IMR-90 (cell line): ENCODE measurements around the gene RAB40A. TPM values are rescaled to one million over a fixed set of nuclear protein-coding genes. Genes with fewer than 3 reads are reported as not detected.

Experiments used
- ATAC-seq: fragments of 200-7000 bp; cut with Tn5 transposase; 2 replicates; pipeline ENCODE4 v1.9.1; 2020; ENCODE audit warnings: low read depth, mild to moderate bottlenecking, moderate library complexity
- BruUV-seq: library from RNA; stranded (reverse); fragments of 400-500 nt; replicated peaks from 2 replicates; lab custom pipeline; 2021; lab: Mats Ljungman, UMichigan
- CTCF ChIA-PET: fragments of 300-600 bp; formaldehyde crosslinking; extraction: SDS; loops from one replicate; lab custom pipeline; 2021; ENCODE audit warnings: antibody characterized with exemption; lab: Yijun Ruan, JAX
- POLR2A ChIA-PET: fragments of 300-600 bp; sonication (Branson Sonifier 250); formaldehyde crosslinking; loops from one replicate; lab custom pipeline; 2022; ENCODE audit warnings: antibody characterized with exemption; ENCODE audit not compliant: unreplicated experiment; lab: Charles Lee
- DNase-seq: peaks from one replicate; pipeline ENCODE4 v3.0.0; 2013
- H2AFZ ChIP-seq: replicated peaks from 2 replicates; pipeline ENCODE3; 2013; ENCODE audit warnings: low read length, mild to moderate bottlenecking; ENCODE audit not compliant: poor library complexity
- H2AK5ac ChIP-seq: 2 replicates; pipeline ENCODE4 v1.6.1; 2013; ENCODE audit warnings: low read depth, low read length, inconsistent platforms
- H2AK9ac ChIP-seq: replicated peaks from 2 replicates; pipeline ENCODE3; 2013; ENCODE audit warnings: mild to moderate bottlenecking, low read depth, low read length, moderate library complexity; ENCODE audit not compliant: poor library complexity
- H2BK120ac ChIP-seq: 2 replicates; pipeline ENCODE4 v1.6.1; 2013; ENCODE audit warnings: low read depth, low read length, inconsistent platforms
- H2BK15ac ChIP-seq: 3 replicates; pipeline ENCODE4 v1.6.1; 2013; ENCODE audit warnings: low read depth, low read length, inconsistent platforms
- H2BK20ac ChIP-seq: 2 replicates; pipeline ENCODE4 v1.6.1; 2013; ENCODE audit warnings: low read depth, mild to moderate bottlenecking, inconsistent platforms, low read length, moderate library complexity
- H2BK5ac ChIP-seq: 2 replicates; pipeline ENCODE4 v1.6.1; 2013; ENCODE audit warnings: mild to moderate bottlenecking, low read depth, low read length, inconsistent platforms; ENCODE audit not compliant: poor library complexity, severe bottlenecking
- H3K14ac ChIP-seq: replicated peaks from 2 replicates; pipeline ENCODE4 v1.6.1; 2013; ENCODE audit warnings: low read depth, low read length, inconsistent platforms
- H3K18ac ChIP-seq: 2 replicates; pipeline ENCODE4 v1.6.1; 2013; ENCODE audit warnings: low read depth, low read length, control low read depth
- H3K23ac ChIP-seq: 2 replicates; pipeline ENCODE4 v1.6.1; 2013; ENCODE audit warnings: low read depth, low read length, inconsistent platforms
- H3K27ac ChIP-seq: 2 replicates; pipeline ENCODE4 v1.5.1; 2013; ENCODE audit warnings: mild to moderate bottlenecking, control low read depth, low read length; ENCODE audit not compliant: insufficient read depth
- H3K27me3 ChIP-seq: 2 replicates; pipeline ENCODE4 v1.6.1; 2013; ENCODE audit warnings: low read length; ENCODE audit not compliant: control insufficient read depth, insufficient read depth
- H3K36me3 ChIP-seq: 2 replicates; pipeline ENCODE4 v1.6.1; 2013; ENCODE audit warnings: low read length, mixed read lengths; ENCODE audit not compliant: control insufficient read depth, insufficient read depth
- H3K4ac ChIP-seq: 2 replicates; pipeline ENCODE4 v1.6.1; 2013; ENCODE audit warnings: low read depth, low read length, inconsistent platforms
- H3K4me1 ChIP-seq: 2 replicates; pipeline ENCODE4 v1.6.1; 2013; ENCODE audit warnings: low read length, mixed read lengths; ENCODE audit not compliant: control insufficient read depth, insufficient read depth
- H3K4me2 ChIP-seq: 2 replicates; pipeline ENCODE4 v1.6.1; 2013; ENCODE audit warnings: low read depth, mild to moderate bottlenecking, control low read depth, low read length, moderate library complexity
- H3K4me3 ChIP-seq: 2 replicates; pipeline ENCODE4 v1.5.1; 2013; ENCODE audit warnings: low read depth, mild to moderate bottlenecking, control low read depth, low read length, moderate library complexity; ENCODE audit not compliant: insufficient read depth
- H3K56ac ChIP-seq: 2 replicates; pipeline ENCODE4 v1.6.1; 2013; ENCODE audit warnings: low read length, inconsistent platforms; ENCODE audit not compliant: insufficient read depth; ENCODE audit errors: extremely low read depth
- H3K79me1 ChIP-seq, 2 experiments: 2 replicates each; pipeline ENCODE4 v1.6.1; 2013; ENCODE audit warnings: low read length in 2 of 2, inconsistent platforms in 1 of 2, low read depth in 1 of 2
- H3K9ac ChIP-seq: 2 replicates; pipeline ENCODE4 v1.6.1; 2013; ENCODE audit warnings: low read depth, low read length, control low read depth
- H3K9me1 ChIP-seq: 2 replicates; pipeline ENCODE4 v1.6.1; 2013; ENCODE audit warnings: low read length, inconsistent platforms; ENCODE audit not compliant: insufficient read depth
- H3K9me3 ChIP-seq: 2 replicates; pipeline ENCODE4 v1.6.1; 2013; ENCODE audit warnings: low read length; ENCODE audit not compliant: control insufficient read depth, insufficient read depth
- H4K20me1 ChIP-seq: 2 replicates; pipeline ENCODE4 v1.6.1; 2013; ENCODE audit warnings: low read length, inconsistent platforms; ENCODE audit not compliant: insufficient read depth
- H4K5ac ChIP-seq: 2 replicates; pipeline ENCODE4 v1.6.1; 2013; ENCODE audit warnings: mild to moderate bottlenecking, low read depth, low read length, control low read depth
- H4K8ac ChIP-seq, 2 experiments: 2 replicates each; pipeline ENCODE4 v1.6.1; 2013; ENCODE audit warnings: low read depth in 2 of 2, low read length in 2 of 2, control low read depth in 1 of 2, inconsistent platforms in 1 of 2
- H4K91ac ChIP-seq: 2 replicates; pipeline ENCODE4 v1.6.1; 2013; ENCODE audit warnings: low read depth, low read length, inconsistent platforms; ENCODE audit not compliant: insufficient read depth
- BHLHE40 ChIP-seq: fragments of 150-350 bp; IDR thresholded peaks from 2 replicates; pipeline ENCODE4 v1.6.1; 2016; ENCODE audit warnings: mild to moderate bottlenecking, low read depth, low read length
- CEBPB ChIP-seq: IDR thresholded peaks from 2 replicates; pipeline ENCODE4 v1.6.1; 2012; ENCODE audit warnings: low read depth, low read length, improper control_type of control experiment
- CHD1 ChIP-seq: IDR thresholded peaks from 2 replicates; pipeline ENCODE4 v1.6.1; 2012; ENCODE audit warnings: low read depth, low read length, improper control_type of control experiment
- ELK1 ChIP-seq: fragments of 150-350 bp; IDR thresholded peaks from 2 replicates; pipeline ENCODE4 v1.6.1; 2016; ENCODE audit warnings: low read depth, mild to moderate bottlenecking, low read length, moderate library complexity, borderline replicate concordance
- FOS ChIP-seq: fragments of 150-350 bp; IDR thresholded peaks from 2 replicates; pipeline ENCODE4 v1.6.1; 2016; ENCODE audit warnings: low read depth, low read length
- MAFK ChIP-seq: IDR thresholded peaks from 2 replicates; pipeline ENCODE4 v1.6.1; 2012; ENCODE audit warnings: low read depth, low read length, improper control_type of control experiment
- MAZ ChIP-seq: IDR thresholded peaks from 2 replicates; pipeline ENCODE4 v1.6.1; 2012; ENCODE audit warnings: low read depth, mild to moderate bottlenecking, low read length, improper control_type of control experiment, moderate library complexity, borderline replicate concordance
- MXI1 ChIP-seq: IDR thresholded peaks from 2 replicates; pipeline ENCODE4 v1.6.1; 2012; ENCODE audit warnings: low read depth, mild to moderate bottlenecking, low read length, moderate library complexity, borderline replicate concordance
- NFE2L2 ChIP-seq: fragments of 150-350 bp; IDR thresholded peaks from 2 replicates; pipeline ENCODE4 v1.6.1; 2016; ENCODE audit warnings: low read depth, mild to moderate bottlenecking, low read length
- POLR2A ChIP-seq: IDR thresholded peaks from 2 replicates; pipeline ENCODE4 v1.6.1; 2012; ENCODE audit warnings: mild to moderate bottlenecking, low read depth, low read length
- RAD21 ChIP-seq: IDR thresholded peaks from 2 replicates; pipeline ENCODE4 v1.6.1; 2012; ENCODE audit warnings: low read length, improper control_type of control experiment
- RCOR1 ChIP-seq: IDR thresholded peaks from 2 replicates; pipeline ENCODE4 v1.6.1; 2012; ENCODE audit warnings: mild to moderate bottlenecking, low read length, improper control_type of control experiment; ENCODE audit not compliant: insufficient replicate concordance
- RFX5 ChIP-seq: IDR thresholded peaks from 2 replicates; pipeline ENCODE4 v1.8.0; 2012; ENCODE audit warnings: low read depth, mild to moderate bottlenecking, low read length, moderate library complexity
- SMC3 ChIP-seq: fragments of 150-350 bp; IDR thresholded peaks from 2 replicates; pipeline ENCODE4 v1.6.1; 2016; ENCODE audit warnings: low read depth, mild to moderate bottlenecking, antibody characterized with exemption, low read length, moderate library complexity
- WGBS, 2 experiments: methylation state at CpG; one replicate each; pipeline versions ENCODE4 v1.1.5 to v1.1.7; 2013; ENCODE audit warnings: missing lambda C conversion rate in 2 of 2; ENCODE audit not compliant: insufficient read length in 1 of 2; ENCODE audit errors: extremely low coverage in 2 of 2; 5-methylcytosine and 5-hydroxymethylcytosine counted together
- dilution Hi-C: fragments of 300-500 bp; cut with HindIII; formaldehyde crosslinking; loops from one replicate; pipeline ENCODE4 v1.14.3; 2018; ENCODE audit warnings: low sequenced_read_pairs; ENCODE audit not compliant: unreplicated experiment
- in situ Hi-C: fragments of 300-500 bp; cut with MboI; formaldehyde crosslinking; loops from 3 replicates; pipeline ENCODE4 v1.14.3; 2019; ENCODE audit warnings: low sequenced_read_pairs, inconsistent platforms, mixed read lengths
- intact Hi-C: fragments of 100-400 bp; cut with micrococcal nuclease; formaldehyde crosslinking; loops from 2 replicates; pipeline ENCODE4 v1.10.0; 2022
- polyA plus RNA-seq, 3 experiments: library from polyadenylated mRNA; depleted of rRNA; stranded (reverse); fragments of >200 nt; gene quantifications; 2 replicates each; pipeline ENCODE4 v1.2.3, GENCODE V29; 2012; ENCODE audit warnings: low replicate concordance in 1 of 3
- total RNA-seq: library from RNA; depleted of rRNA; stranded (reverse); fragments of >200 nt; gene quantifications from 2 replicates; pipeline ENCODE4 v1.2.3, GENCODE V29; 2012
- TF ChIP-seq, protein P1 (sequence below): fragments of 150-350 bp; IDR thresholded peaks from 2 replicates; pipeline ENCODE4 v1.6.1; 2017; ENCODE audit warnings: mild to moderate bottlenecking, antibody characterized with exemption, low read length, low read depth
- TF ChIP-seq, protein P2 (sequence below): conservative IDR thresholded peaks from 2 replicates; pipeline ENCODE4 v1.5.1; 2012; ENCODE audit warnings: mild to moderate bottlenecking, low read depth, low read length, improper control_type of control experiment

Gene RAB40A
- total and polyA plus RNA-seq, 2 of the 4 experiments (the other 2 are of a cell fraction): under 0.01 to 0.26 TPM

GRCh38 chrX:103530545-103530944 is 11.3 kb upstream of the RAB40A start:
- intact Hi-C loops (no loop called here), in situ Hi-C loops (loop anchor here (10.0 to 25.0 kb wide), 2 partner anchors 144 to 607 kb away; no protein-coding TSS in a partner anchor), dilution Hi-C loops (no loop called here)
- Histone ChIP-seq H3K23ac (no peak overlapping the region), H3K4me2 (peak overlapping the region; percentile 27; the same call in 1 of the 2 replicates), H4K91ac (peak overlapping the region; percentile 52), H3K14ac (peak overlapping the region; percentile 2; the same call in 1 of the 2 replicates), H3K36me3 (no peaks in the 10 kb centered on the region), H3K56ac (no peak overlapping the region), H2AFZ (peak overlapping the region; percentile 18), H3K9me1 (peaks cover 7% of the 10 kb centered on the region; the same call in 1 of the 2 replicates), H2BK20ac (peak overlapping the region; percentile 63), H2BK120ac (peak overlapping the region; percentile 65), H3K18ac (peak overlapping the region; percentile 18; the same call in 1 of the 2 replicates), H2AK5ac (peak overlapping the region; percentile 63), H3K9me3 (no peaks in the 10 kb centered on the region), H2AK9ac (peak overlapping the region; percentile 50), H4K20me1 (no peaks in the 10 kb centered on the region), H3K79me1 (no peaks in the 10 kb centered on the region), H3K27ac (peak overlapping the region; percentile 69; the same call in 1 of the 2 replicates), H4K5ac (peak overlapping the region; percentile 43), H3K4ac (peak overlapping the region; percentile 69), H2BK5ac (peak overlapping the region; percentile 78), H4K8ac (no peak overlapping the region; a peak in 1 of 4 replicates), H3K27me3 (peaks cover 1% of the 10 kb centered on the region; the same call in 1 of the 2 replicates), H3K4me1 (peaks cover 5% of the 10 kb centered on the region; the same call in 1 of the 2 replicates), H3K9ac (no peak overlapping the region), H2BK15ac (peak overlapping the region; percentile 39; the same call in 1 of the 3 replicates), H3K4me3 (no peak overlapping the region)
- CTCF ChIA-PET: no interaction called here
- ATAC-seq (peak; percentile 24), DNase-seq (peak; percentile 6)
- BruUV-seq: no TSS peak
- no peak for TF ChIP-seq POLR2A
- TF ChIP-seq MAZ: no peak
- TF ChIP-seq SMC3: no peak
- TF ChIP-seq ELK1: no peak
- no peak for TF ChIP-seq RAD21
- TF ChIP-seq, protein P1, sequence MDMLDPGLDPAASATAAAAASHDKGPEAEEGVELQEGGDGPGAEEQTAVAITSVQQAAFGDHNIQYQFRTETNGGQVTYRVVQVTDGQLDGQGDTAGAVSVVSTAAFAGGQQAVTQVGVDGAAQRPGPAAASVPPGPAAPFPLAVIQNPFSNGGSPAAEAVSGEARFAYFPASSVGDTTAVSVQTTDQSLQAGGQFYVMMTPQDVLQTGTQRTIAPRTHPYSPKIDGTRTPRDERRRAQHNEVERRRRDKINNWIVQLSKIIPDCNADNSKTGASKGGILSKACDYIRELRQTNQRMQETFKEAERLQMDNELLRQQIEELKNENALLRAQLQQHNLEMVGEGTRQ: no peak
- TF ChIP-seq, protein P2, sequence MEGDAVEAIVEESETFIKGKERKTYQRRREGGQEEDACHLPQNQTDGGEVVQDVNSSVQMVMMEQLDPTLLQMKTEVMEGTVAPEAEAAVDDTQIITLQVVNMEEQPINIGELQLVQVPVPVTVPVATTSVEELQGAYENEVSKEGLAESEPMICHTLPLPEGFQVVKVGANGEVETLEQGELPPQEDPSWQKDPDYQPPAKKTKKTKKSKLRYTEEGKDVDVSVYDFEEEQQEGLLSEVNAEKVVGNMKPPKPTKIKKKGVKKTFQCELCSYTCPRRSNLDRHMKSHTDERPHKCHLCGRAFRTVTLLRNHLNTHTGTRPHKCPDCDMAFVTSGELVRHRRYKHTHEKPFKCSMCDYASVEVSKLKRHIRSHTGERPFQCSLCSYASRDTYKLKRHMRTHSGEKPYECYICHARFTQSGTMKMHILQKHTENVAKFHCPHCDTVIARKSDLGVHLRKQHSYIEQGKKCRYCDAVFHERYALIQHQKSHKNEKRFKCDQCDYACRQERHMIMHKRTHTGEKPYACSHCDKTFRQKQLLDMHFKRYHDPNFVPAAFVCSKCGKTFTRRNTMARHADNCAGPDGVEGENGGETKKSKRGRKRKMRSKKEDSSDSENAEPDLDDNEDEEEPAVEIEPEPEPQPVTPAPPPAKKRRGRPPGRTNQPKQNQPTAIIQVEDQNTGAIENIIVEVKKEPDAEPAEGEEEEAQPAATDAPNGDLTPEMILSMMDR: no peak
- TF ChIP-seq RCOR1: no peak
- no peak for TF ChIP-seq CHD1
- no peak for TF ChIP-seq FOS
- TF ChIP-seq MAFK: no peak
- no peak for TF ChIP-seq MXI1
- TF ChIP-seq BHLHE40: no peak
- TF ChIP-seq RFX5: no peak
- TF ChIP-seq CEBPB: no peak
- no peak for TF ChIP-seq NFE2L2
- POLR2A ChIA-PET: no interaction called here
- WGBS, 2 experiments: no CpG with 5 or more reads among the region's 1 CpG
